Smooth muscle cell (in vitro differentiated cells): Measurements from ENCODE around the gene DACT3. TPM values are rescaled to one million over a fixed set of nuclear protein-coding genes. Genes with fewer than 3 reads are reported as not detected.
A peak's percentile ranks its signal among the peaks of the same experiment; 100 is the strongest.

Experiments used
- DNase-seq: peaks from one replicate; lab custom pipeline; 2025; ENCODE audit not compliant: unreplicated experiment; lab: John Stamatoyannopoulos, UW
- H2AFZ ChIP-seq: fragments of 200-600 bp; sonication (generic); 2 replicates; pipeline ENCODE4 v1.6.0; 2016; ENCODE audit warnings: antibody characterized with exemption, low read depth, mild to moderate bottlenecking
- H3F3A ChIP-seq: fragments of 200-600 bp; sonication (generic); 2 replicates; pipeline ENCODE4 v1.6.0; 2017; ENCODE audit warnings: antibody characterized with exemption, low read depth
- H3K27ac ChIP-seq: fragments of 200-600 bp; sonication (generic); 2 replicates; pipeline ENCODE4 v1.5.1; 2016; ENCODE audit warnings: low read depth, mild to moderate bottlenecking
- H3K27me3 ChIP-seq: fragments of 200-600 bp; sonication (generic); 2 replicates; pipeline ENCODE4 v1.6.1; 2016; ENCODE audit warnings: low read depth, mild to moderate bottlenecking
- H3K36me3 ChIP-seq: fragments of 200-600 bp; sonication (generic); 2 replicates; pipeline ENCODE4 v1.5.1; 2016; ENCODE audit warnings: low read depth
- H3K4me1 ChIP-seq: fragments of 200-600 bp; sonication (generic); 2 replicates; pipeline ENCODE4 v1.5.1; 2016; ENCODE audit warnings: low read depth
- H3K4me2 ChIP-seq: fragments of 200-600 bp; sonication (generic); 2 replicates; pipeline ENCODE4 v1.6.0; 2016; ENCODE audit warnings: mild to moderate bottlenecking
- H3K4me3 ChIP-seq: fragments of 200-600 bp; sonication (generic); 2 replicates; pipeline ENCODE4 v1.5.1; 2016; ENCODE audit warnings: mild to moderate bottlenecking
- H3K79me2 ChIP-seq: fragments of 200-600 bp; sonication (generic); 2 replicates; pipeline ENCODE4 v1.6.0; 2016; ENCODE audit warnings: low read depth, mild to moderate bottlenecking
- H3K9ac ChIP-seq: fragments of 200-600 bp; sonication (generic); 2 replicates; pipeline ENCODE4 v1.6.0; 2016; ENCODE audit warnings: low read depth
- H3K9me3 ChIP-seq: fragments of 200-600 bp; sonication (generic); replicated peaks from 2 replicates; pipeline ENCODE4 v1.5.1; 2016; ENCODE audit warnings: low read depth
- H4K20me1 ChIP-seq: fragments of 200-600 bp; sonication (generic); 2 replicates; pipeline ENCODE4 v1.6.0; 2016; ENCODE audit warnings: low read depth
- CTCF ChIP-seq: fragments of 200-600 bp; sonication (generic); IDR thresholded peaks from 2 replicates; pipeline ENCODE4 v1.5.1; 2017; ENCODE audit warnings: borderline replicate concordance, mild to moderate bottlenecking, antibody characterized with exemption; ENCODE audit not compliant: insufficient read depth, poor library complexity, severe bottlenecking
- WGBS: methylation state at CpG from one replicate; pipeline ENCODE4 v1.1.7; 2016; ENCODE audit warnings: low lambda C conversion rate; 5-methylcytosine and 5-hydroxymethylcytosine counted together
- polyA plus RNA-seq: library from polyadenylated mRNA; unstranded; fragments of >200 nt; fragmentation: Nextera tagmentation; extraction: Ambion mirVana; gene quantifications from 2 replicates; pipeline ENCODE4 v1.2.1, GENCODE V29; 2016
- total RNA-seq: library from RNA; depleted of rRNA; stranded (reverse); fragments of >200 nt; gene quantifications from 2 replicates; pipeline ENCODE4 v1.2.3, GENCODE V29; 2014

Gene DACT3
- total and polyA plus RNA-seq, 2 experiments from 2014 or later = 6.2 to 22.7 TPM

- Histone ChIP-seq H3K4me2 (no peak overlapping the region), H2AFZ (no peak overlapping the region), H3K79me2 (no peaks in the 10 kb centered on the region), H3K4me1 (peaks cover 9% of the 10 kb centered on the region), H3K9me3 (no peaks in the 10 kb centered on the region), H3K27ac (no peak overlapping the region), H4K20me1 (no peaks in the 10 kb centered on the region), H3F3A (peaks cover 2% of the 10 kb centered on the region), H3K36me3 (no peaks in the 10 kb centered on the region), H3K9ac (no peak overlapping the region), H3K4me3 (no peak overlapping the region), H3K27me3 (no peaks in the 10 kb centered on the region)
- TF ChIP-seq CTCF = no peak
- DNase-seq = no peak
- 93% methylated on average over 3 of the region's 3 CpGs for WGBS
Measured at GRCh38 chr19:46620267-46620666, 40.7 kb downstream of the DACT3 start.

- WGBS = 81% methylated on average over 9 of the region's 9 CpGs
- Histone ChIP-seq H3K9ac (no peak overlapping the region), H3K27ac (no peak overlapping the region), H3K9me3 (no peaks in the 10 kb centered on the region), H3K27me3 (no peaks in the 10 kb centered on the region), H2AFZ (no peak overlapping the region), H3K4me2 (no peak overlapping the region), H3K79me2 (no peaks in the 10 kb centered on the region), H3K4me1 (peaks cover 9% of the 10 kb centered on the region), H3K4me3 (no peak overlapping the region), H3F3A (no peaks in the 10 kb centered on the region), H3K36me3 (no peaks in the 10 kb centered on the region), H4K20me1 (no peaks in the 10 kb centered on the region)
- TF ChIP-seq CTCF = no peak
- DNase-seq = no peak
Measured at GRCh38 chr19:46618670-46619231, 42.2 kb downstream of the DACT3 start.

- H3K27me3 ChIP-seq = no peaks in the 10 kb centered on the region
- no peak for DNase-seq
- no peaks in the 10 kb centered on the region for H3K36me3 ChIP-seq
- H4K20me1 ChIP-seq = no peaks in the 10 kb centered on the region
- no peak overlapping the region for H2AFZ ChIP-seq
- no peak overlapping the region for H3K9ac ChIP-seq
- no peak for TF ChIP-seq CTCF
- peaks cover 9% of the 10 kb centered on the region for H3K4me1 ChIP-seq
- no peaks in the 10 kb centered on the region for H3F3A ChIP-seq
- no peak overlapping the region for H3K27ac ChIP-seq
- H3K9me3 ChIP-seq = no peaks in the 10 kb centered on the region
- H3K4me3 ChIP-seq = no peak overlapping the region
- no peaks in the 10 kb centered on the region for H3K79me2 ChIP-seq
- H3K4me2 ChIP-seq = no peak overlapping the region
- WGBS = 96% methylated on average over 6 of the region's 6 CpGs
Measured at GRCh38 chr19:46617601-46618000, 43.4 kb downstream of the DACT3 start.

GRCh38 chr19:46616631-46617322 lies 44.2 kb downstream of the DACT3 start:
- Histone ChIP-seq H3K4me2 (peak overlapping the region; percentile 15), H3K4me1 (peaks cover 9% of the 10 kb centered on the region), H3F3A (no peaks in the 10 kb centered on the region), H2AFZ (no peak overlapping the region), H3K36me3 (no peaks in the 10 kb centered on the region), H3K27me3 (no peaks in the 10 kb centered on the region), H3K79me2 (no peaks in the 10 kb centered on the region), H3K27ac (no peak overlapping the region), H3K4me3 (no peak overlapping the region), H3K9ac (no peak overlapping the region), H3K9me3 (no peaks in the 10 kb centered on the region), H4K20me1 (no peaks in the 10 kb centered on the region)
- DNase-seq = peak; percentile 22
- WGBS = 46% methylated on average over 17 of the region's 17 CpGs
- peak; percentile 36 for TF ChIP-seq CTCF
